HPDE6-E6E7 (cell line): ENCODE measurements around the gene ADCY10.

ENCODE experiments used
- DNase-seq: peaks from one replicate; pipeline ENCODE4 v3.0.0; 2011; ENCODE audit warnings: missing footprints; ENCODE audit errors: extremely low spot score

Gene ADCY10

DNA sequence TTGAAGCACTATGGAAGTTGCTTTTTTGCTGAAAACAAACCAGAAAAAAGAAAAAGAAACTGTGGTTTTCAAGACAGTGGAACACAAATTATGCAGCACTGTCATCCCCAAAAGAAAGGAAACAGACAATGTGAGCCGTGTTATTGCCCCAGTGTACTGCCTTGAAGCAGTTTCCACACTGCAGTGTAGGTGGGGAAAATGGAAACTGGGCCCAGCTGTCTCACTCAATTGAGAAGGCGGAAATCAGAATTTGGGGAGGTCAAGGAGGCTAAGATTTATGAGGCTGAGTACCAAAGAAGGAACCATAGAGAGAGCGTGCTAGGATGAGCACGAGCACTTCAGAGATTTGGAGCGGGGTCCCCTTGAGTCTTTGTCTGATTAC is 136.7 kb downstream of the ADCY10 start:
- DNase-seq = no peak

DNA sequence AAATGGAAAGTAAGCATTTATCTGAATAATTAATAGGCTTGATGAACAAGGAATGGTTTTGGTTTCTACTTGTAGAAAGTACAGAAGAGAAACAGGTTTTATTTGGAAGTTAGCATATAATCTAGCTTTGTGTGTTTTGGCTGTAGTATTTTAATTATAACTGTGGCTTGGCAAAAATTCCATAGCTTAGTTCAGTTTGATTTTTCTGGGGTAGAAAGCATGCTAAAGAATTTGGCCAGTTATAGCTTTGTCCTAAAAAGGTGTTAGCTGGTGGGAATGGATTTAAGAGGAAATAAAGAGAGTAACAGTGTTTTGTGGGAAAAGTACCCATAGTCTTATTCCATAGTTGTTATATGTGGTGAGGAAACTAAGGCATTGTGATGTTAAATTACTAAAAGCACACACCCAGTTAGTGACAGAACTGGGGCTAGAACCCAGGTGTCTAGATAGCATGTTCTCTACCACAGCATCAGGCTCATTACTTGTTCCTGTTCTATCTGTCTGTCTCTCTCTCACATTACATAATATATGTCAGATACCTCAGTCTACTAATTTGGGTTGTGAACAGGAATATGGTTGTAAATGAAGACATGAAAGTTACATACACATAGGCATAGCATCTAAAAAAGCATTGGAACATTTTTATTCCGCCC is 137.2 kb downstream of the ADCY10 start:
- no peak for DNase-seq

GRCh38 chr1:167776151-167776550 is 137.8 kb downstream of the ADCY10 start:
- no peak for DNase-seq

- DNase-seq = no peak
Observed at GRCh38 chr1:167775178-167775577, 138.8 kb downstream of the ADCY10 start.

GRCh38 chr1:167774710-167775109 is 139.2 kb downstream of the ADCY10 start:
- DNase-seq = no peak

GRCh38 chr1:167773516-167773915 is 140.4 kb downstream of the ADCY10 start:
- DNase-seq = no peak

DNA sequence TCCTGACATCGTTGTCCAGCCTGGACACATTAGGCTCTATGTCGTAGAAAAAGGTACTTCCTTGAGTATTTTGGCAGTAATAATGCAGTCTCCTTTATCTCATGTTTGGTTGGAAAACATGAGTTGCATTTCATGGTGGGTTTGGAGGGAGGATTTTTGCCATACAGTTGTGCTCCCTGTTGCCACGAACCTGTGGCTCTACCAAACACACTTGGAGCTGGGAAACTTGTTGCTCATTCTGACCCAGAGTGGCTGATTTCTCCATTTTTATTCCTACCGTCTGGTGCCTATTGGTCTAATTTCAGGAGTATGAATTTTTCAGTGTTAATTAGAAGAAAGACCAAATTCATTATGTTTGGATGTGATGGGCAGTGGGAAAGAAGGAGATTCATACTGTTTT is 141.5 kb downstream of the ADCY10 start:
- no peak for DNase-seq

- no peak for DNase-seq
Observed at GRCh38 chr1:167770127-167770526, 143.8 kb downstream of the ADCY10 start.

- DNase-seq = no peak
Observed at GRCh38 chr1:167767761-167768160, 146.2 kb downstream of the ADCY10 start.

DNA sequence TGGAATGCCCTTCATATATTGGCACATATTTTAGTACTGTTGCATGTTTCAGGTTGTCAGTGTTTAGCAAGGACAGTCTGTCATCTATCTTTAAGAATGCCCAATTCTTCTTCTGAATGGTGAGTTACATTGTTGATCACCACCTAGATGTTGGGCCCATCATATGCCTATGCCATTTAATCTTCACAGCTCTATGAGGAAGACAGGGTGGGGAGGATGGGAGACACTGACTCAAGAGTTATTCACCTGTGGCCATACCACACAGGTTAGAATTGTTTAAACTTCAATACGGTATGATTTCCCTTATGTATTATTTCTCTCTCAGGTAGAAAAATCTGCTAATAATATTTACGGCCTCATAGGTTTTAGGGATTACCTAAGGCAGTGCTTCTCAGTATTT is 147.4 kb downstream of the ADCY10 start:
- no peak for DNase-seq

DNA sequence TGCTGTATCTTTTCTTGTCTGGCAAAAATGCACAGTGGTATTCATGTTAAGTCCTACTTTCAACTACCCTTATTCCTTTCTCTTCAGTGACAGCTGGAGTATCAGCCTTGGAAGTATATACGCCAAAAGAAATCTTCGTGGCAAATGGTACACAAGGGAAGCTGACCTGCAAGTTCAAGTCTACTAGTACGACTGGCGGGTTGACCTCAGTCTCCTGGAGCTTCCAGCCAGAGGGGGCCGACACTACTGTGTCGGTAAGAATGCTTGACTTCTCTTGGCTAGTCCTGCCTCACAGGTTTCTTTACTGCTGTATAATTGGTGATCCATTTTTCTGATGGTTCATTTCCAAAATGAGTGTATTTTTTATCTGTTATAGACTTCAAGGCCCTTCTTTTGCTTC is 148.4 kb downstream of the ADCY10 start:
- DNase-seq = no peak

DNA sequence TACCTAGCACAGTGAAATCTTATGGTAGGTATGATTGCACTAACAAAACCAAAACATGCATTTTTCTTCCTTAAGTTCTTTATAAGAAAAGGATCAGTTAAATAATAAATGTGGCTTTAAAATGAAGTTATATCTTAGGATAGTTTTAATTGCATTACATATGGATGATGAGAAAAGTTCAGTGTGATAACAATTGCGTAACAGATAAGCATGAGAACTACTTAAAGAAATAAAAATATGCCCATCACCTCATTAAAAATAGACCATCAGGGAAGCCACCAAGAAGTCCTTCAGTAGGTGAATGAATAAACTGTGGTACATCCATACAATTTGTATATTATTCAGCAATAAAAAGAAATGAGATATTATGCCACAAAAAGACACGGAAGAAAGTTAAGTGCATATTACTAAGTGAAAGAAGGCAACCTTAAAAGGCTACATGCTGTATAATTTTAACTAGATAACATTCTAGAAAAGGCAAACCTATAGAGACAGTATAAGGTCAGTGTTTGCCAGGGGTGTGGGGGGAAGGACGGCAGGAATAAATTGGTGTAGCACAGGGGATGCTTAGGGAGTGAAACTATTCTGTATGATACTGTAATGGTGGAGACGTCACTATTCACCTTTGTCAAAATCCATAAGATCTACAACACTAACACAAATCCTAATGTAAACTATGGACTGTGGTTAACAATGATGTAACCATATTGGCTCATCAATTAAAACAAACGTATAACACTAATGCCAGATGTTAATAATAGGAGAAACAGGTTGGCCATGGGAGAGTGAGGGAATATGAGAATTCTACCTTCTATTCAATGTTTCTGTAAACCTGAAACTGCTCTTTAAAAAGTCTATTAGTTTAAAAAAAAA is 149.2 kb downstream of the ADCY10 start:
- no peak for DNase-seq

GRCh38 chr1:167763525-167764220 is 150.3 kb downstream of the ADCY10 start:
- no peak for DNase-seq

DNA sequence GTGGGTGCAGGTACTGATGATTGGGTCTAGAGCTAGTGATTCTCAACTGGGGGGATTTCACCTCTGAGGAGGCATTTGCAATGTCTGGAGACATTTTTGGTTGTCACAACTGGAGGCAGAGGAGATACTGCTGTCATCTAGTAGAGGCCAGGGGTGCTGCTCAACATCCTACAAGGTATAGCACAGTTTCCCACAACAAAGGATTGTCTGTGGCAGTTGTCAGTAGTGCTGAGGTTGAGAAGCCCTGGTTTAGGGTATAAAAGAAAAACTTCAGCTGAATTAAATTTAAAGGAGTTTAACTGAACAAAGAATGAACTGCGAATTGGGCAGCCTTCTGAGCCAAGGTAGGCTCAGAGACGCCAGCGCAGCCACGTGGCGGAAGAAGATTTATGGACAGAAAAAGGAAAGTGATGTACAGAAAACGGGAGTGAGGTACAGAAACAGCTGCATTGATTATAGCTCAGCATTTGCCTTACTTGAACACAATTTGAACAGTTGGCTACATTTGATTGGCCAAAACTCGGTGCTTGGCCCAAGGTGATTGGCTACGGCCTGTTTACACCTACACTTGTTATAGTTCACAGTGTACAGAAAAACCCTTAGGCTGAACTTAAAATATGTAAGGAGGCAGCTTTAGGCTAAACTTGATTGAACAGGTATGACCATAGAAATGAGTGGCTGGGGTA is 151.7 kb downstream of the ADCY10 start:
- DNase-seq = no peak

DNA sequence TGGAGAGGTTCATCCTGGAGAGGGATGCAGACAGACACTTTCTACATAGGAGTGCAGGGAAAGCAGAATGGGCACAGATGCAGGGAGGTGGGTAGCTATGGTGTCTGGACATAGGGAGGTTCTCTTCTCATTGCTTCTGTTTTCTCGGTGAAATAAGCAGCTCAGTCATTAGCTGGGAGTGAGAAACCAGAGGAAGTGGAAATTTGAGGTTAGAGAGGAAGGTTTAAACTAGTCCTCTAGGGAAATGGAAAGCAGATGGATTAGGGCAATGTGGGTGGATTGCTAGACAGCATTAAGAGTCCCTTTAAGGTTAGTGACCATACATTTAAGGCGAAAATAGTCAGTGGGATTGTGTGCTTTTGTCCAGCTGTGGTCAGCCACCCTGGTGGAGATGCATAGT is 152.5 kb downstream of the ADCY10 start:
- DNase-seq = no peak
